ENCODE data around the gene MYO16. TPM values are rescaled to one million over a fixed set of nuclear protein-coding genes. Genes with fewer than 3 reads are reported as not detected.
"Not testable (repeated sequence)": the region's sequence is repeated elsewhere in the genome, so short reads cannot be mapped to it uniquely, and the experiment has no call there.

Gene MYO16
- total and polyA plus RNA-seq, 8 donors, result 1.1 to 2.5 (median 1.7) TPM

DNA sequence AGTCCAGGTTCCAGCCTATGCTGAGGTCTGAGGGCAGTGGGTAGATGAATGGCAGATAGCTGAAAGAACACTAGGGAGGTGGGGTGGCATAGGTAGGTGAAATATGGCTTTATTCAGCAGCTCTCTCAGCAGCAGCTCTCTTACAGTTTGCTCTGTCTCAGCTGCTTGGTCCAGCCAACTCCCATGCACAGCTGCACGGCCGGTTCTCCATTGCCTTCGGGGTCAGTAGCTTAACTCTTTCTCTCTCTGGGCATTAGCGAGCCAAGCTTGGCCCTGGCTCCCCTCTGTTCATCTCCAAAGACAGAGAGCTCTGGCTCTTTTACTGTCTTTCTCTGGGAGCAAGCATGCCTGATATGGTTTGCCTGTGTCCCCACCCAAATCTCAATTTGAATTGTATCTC lies 151.9 kb downstream of the MYO16 start:
- Histone ChIP-seq H3K27ac (no peak overlapping the region), H3K4me3 (no peak overlapping the region), H3K36me3 (no peaks in the 10 kb centered on the region), H3K9me3 (no peaks in the 10 kb centered on the region), H3K4me1 (no peaks in the 10 kb centered on the region), H3K27me3 (no peaks in the 10 kb centered on the region)
- no peak for ATAC-seq
- TF ChIP-seq, protein P1, sequence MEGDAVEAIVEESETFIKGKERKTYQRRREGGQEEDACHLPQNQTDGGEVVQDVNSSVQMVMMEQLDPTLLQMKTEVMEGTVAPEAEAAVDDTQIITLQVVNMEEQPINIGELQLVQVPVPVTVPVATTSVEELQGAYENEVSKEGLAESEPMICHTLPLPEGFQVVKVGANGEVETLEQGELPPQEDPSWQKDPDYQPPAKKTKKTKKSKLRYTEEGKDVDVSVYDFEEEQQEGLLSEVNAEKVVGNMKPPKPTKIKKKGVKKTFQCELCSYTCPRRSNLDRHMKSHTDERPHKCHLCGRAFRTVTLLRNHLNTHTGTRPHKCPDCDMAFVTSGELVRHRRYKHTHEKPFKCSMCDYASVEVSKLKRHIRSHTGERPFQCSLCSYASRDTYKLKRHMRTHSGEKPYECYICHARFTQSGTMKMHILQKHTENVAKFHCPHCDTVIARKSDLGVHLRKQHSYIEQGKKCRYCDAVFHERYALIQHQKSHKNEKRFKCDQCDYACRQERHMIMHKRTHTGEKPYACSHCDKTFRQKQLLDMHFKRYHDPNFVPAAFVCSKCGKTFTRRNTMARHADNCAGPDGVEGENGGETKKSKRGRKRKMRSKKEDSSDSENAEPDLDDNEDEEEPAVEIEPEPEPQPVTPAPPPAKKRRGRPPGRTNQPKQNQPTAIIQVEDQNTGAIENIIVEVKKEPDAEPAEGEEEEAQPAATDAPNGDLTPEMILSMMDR (IDR thresholded peaks at IDR 0.05), result no peak
- intact Hi-C loops (cut with DNase I), result no loop called here
- DNase-seq, result no peak

DNA sequence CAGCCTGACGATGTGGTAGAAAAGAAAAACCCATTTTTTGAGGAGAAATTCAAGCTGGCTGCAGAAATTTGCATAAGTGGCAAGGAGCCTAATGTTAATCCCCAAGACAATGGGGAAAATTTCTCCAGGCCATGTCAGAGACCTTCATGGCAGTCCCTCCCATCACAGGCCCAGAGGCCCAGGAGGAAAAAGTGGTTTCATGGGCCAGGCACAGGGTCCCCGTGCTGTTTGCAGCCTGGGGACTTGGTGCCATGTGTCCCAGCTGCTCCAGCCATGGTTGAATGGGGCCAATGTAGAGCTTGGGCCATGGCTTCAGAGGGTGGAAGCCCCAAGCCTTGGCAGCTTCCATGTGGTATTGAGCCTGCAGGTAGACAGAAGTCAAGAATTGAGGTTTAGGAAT lies 153.1 kb downstream of the MYO16 start:
- H3K27ac ChIP-seq; H3K9me3 ChIP-seq; ATAC-seq; DNase-seq; intact Hi-C loops (cut with DNase I); H3K27me3 ChIP-seq; H3K4me1 ChIP-seq; H3K36me3 ChIP-seq; H3K4me3 ChIP-seq: not testable (repeated sequence)

DNA sequence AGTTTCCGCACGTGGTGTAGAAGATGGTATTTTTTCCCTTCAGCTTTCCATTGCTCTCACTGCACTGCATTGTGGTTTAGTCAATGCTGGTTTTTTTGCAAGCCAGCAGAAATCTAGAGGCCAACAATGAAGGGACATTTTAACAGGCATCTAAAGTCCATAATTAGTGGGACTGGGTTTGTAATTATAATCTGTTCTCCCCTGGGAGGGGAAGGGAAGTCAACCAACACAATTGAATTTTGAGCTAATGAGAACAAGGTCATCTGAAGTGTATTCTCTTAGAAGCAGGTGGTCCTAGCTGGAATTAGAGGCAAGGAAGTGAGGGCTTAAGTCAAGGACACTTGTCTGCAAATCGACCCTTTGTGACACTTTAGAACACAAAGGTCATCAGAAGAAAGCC lies 156.4 kb downstream of the MYO16 start:
- no peak for DNase-seq
- no peak overlapping the region for H3K27ac ChIP-seq
- TF ChIP-seq, protein P1 (IDR thresholded peaks at IDR 0.05), result no peak
- no peak for ATAC-seq
- no peaks in the 10 kb centered on the region for H3K9me3 ChIP-seq
- no peaks in the 10 kb centered on the region for H3K27me3 ChIP-seq
- intact Hi-C loops (cut with DNase I), result no loop called here
- no peaks in the 10 kb centered on the region for H3K36me3 ChIP-seq
- no peak overlapping the region for H3K4me3 ChIP-seq
- no peaks in the 10 kb centered on the region for H3K4me1 ChIP-seq

DNA sequence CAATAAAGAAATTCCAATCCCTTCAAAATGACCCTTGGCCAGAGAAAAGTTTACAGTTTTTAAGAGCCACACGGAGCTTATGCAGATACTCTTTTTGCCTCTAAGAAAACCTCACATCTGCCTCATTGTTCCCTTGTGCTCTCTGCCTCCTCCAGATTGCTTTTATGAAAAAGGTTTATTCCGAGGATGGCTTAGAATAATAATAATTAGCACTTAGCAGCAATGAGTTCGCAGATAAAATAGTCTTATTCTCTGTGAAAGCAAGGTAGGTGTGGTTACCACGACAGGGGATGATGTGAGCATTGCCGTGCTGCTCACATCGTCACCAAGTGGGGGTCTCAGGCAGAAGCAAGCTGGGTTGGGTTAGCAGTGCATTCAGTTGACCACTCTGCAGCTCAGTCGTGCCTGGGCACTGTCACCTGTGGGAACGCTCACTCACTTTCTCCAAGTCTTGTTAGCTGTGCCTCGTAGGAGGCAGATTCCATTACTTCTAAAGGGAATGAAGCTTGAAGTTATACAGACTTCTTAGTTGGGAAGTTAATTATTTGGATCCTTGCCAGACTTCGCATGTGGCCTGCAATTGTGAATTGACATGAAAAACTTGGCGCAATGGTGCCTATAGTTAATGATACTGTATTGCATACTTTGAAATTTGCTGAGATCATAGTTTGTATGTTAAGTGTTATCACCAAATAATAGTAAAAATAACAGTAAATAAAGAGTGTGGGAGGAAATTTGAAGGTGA lies 157.2 kb downstream of the MYO16 start:
- no peaks in the 10 kb centered on the region for H3K4me1 ChIP-seq
- no peaks in the 10 kb centered on the region for H3K36me3 ChIP-seq
- no peaks in the 10 kb centered on the region for H3K27me3 ChIP-seq
- H3K4me3 ChIP-seq, result no peak overlapping the region
- no peak for ATAC-seq
- TF ChIP-seq, protein P1 (IDR thresholded peaks at IDR 0.05), result no peak
- intact Hi-C loops (cut with DNase I), result no loop called here
- no peaks in the 10 kb centered on the region for H3K9me3 ChIP-seq
- H3K27ac ChIP-seq, result no peak overlapping the region
- DNase-seq, result peak in 2 of 4 donors; percentile 10 to 16

DNA sequence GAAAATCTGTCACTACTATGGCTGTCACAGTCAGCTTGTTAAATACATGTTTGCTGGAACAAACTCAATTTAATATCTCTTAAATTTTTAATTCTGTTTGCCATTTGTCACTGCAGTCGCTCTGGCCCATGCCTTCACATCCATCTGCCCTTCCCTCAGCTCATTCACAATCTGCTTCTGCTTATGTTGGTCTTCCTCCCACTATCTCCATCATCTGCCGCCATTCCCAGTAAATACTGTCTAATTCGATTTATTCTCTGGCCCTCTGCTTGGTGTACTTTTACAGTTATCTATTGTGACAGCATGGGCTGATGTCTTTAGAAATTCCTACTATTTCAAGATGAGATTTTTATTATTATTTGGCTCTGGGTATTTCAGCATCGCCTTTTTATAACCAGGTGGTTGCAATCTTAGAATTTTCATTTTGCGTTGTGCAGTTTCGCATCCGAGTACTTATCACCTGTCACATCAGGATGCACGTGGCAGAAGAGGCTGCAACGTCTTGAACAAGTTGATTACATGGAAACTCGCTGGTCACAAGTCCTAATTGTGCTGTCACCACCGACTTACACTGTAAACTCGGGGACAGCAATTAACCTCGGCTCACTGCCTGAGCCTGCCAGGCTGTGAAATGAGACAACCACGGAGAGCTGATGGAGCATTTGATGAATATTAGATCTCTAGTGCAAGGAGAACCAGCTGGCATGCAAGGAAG lies 158.4 kb downstream of the MYO16 start:
- ATAC-seq (no peak), DNase-seq (no peak)
- H3K27me3 ChIP-seq, result no peaks in the 10 kb centered on the region
- no peaks in the 10 kb centered on the region for H3K4me1 ChIP-seq
- H3K36me3 ChIP-seq, result no peaks in the 10 kb centered on the region
- TF ChIP-seq, protein P1 (IDR thresholded peaks at IDR 0.05), result no peak
- intact Hi-C loops (cut with DNase I), result no loop called here
- no peak overlapping the region for H3K27ac ChIP-seq
- no peaks in the 10 kb centered on the region for H3K9me3 ChIP-seq
- H3K4me3 ChIP-seq, result no peak overlapping the region

All from left lung (tissue), 10 donors.